NCI-H1694 treated with DMSO at 0.1 percent for 48 hours (cell line): Measurements from ENCODE around the gene SCYGR8.
"Not testable (repeated sequence)": the region's sequence is repeated elsewhere in the genome, so short reads cannot be mapped to it uniquely, and the experiment has no call there.

Source experiments
- DNase-seq: peaks from one replicate; lab custom pipeline; 2025; lab: John Stamatoyannopoulos, UW

Gene SCYGR8

GRCh38 chr2:227745594-227745993 is at the start of gene SCYGR8:
Gene SCYGR8 (plus strand): TSS chr2:227745894. CDS start chr2:227745894, 0 bp downstream.
- no peak for DNase-seq

- no peak for DNase-seq
These were observed 48.6 kb upstream of the SCYGR8 start for GRCh38 chr2:227696990-227697679.

- DNase-seq, result no peak
These were observed 44.1 kb upstream of the SCYGR8 start for GRCh38 chr2:227701556-227701955.

GRCh38 chr2:227703280-227703732 is 42.4 kb upstream of the SCYGR8 start:
- no peak for DNase-seq

GRCh38 chr2:227703961-227704360 is 41.7 kb upstream of the SCYGR8 start:
- DNase-seq, result no peak

- DNase-seq, result no peak
These were observed 38.8 kb upstream of the SCYGR8 start for GRCh38 chr2:227706859-227707258.

GRCh38 chr2:227707390-227707789 is 38.3 kb upstream of the SCYGR8 start:
- DNase-seq, result no peak

GRCh38 chr2:227710986-227711385 is 34.7 kb upstream of the SCYGR8 start:
- DNase-seq, result no peak

- DNase-seq, result no peak
These were observed 32.4 kb upstream of the SCYGR8 start for GRCh38 chr2:227713291-227713690.

GRCh38 chr2:227716501-227716900 is 29.2 kb upstream of the SCYGR8 start:
- DNase-seq, result no peak

- DNase-seq, result no peak
These were observed 27.8 kb upstream of the SCYGR8 start, which contains the start of gene SLC19A3 for GRCh38 chr2:227717687-227718567. Gene SLC19A3 (minus strand): TSS chr2:227718028. CDS start chr2:227702318, 15,710 bp downstream.

- no peak for DNase-seq
These were observed 26.1 kb upstream of the SCYGR8 start for GRCh38 chr2:227719641-227720040.

GRCh38 chr2:227720680-227721079 is 25.0 kb upstream of the SCYGR8 start:
- no peak for DNase-seq

GRCh38 chr2:227722821-227723220 is 22.9 kb upstream of the SCYGR8 start:
- not testable (repeated sequence) for DNase-seq

GRCh38 chr2:227724394-227725039 is 21.2 kb upstream of the SCYGR8 start, which contains the start of gene SCYGR6:
Gene SCYGR6 (minus strand): TSS chr2:227724757. CDS start chr2:227724757, 0 bp downstream.
- DNase-seq, result no peak

GRCh38 chr2:227728035-227728434 is 17.7 kb upstream of the SCYGR8 start, which contains the start of gene SCYGR7:
Gene SCYGR7 (plus strand): TSS chr2:227728335. CDS start chr2:227728335, 0 bp downstream.
- DNase-seq, result no peak

- DNase-seq, result no peak
These were observed 6.3 kb upstream of the SCYGR8 start for GRCh38 chr2:227739351-227739750.

- not testable (repeated sequence) for DNase-seq
These were observed 5.0 kb upstream of the SCYGR8 start for GRCh38 chr2:227740705-227741104.

- DNase-seq, result no peak
These were observed 2.4 kb downstream of the SCYGR8 start for GRCh38 chr2:227748079-227748478.

GRCh38 chr2:227756261-227756660 is 10.6 kb downstream of the SCYGR8 start:
- not testable (repeated sequence) for DNase-seq

GRCh38 chr2:227759411-227760118 is 13.9 kb downstream of the SCYGR8 start:
- no peak for DNase-seq
